Muscle layer of duodenum (tissue), 2 donors: ENCODE data around the gene AXDND1.
A peak's percentile ranks its signal among the peaks of the same experiment; 100 is the strongest.

Experiments
- H3K27ac ChIP-seq: one replicate; pipeline ENCODE4 v1.7.0; 2013; ENCODE audit warnings: mild to moderate bottlenecking, low read length
- H3K27me3 ChIP-seq: one replicate; pipeline ENCODE4 v1.7.0; 2013; ENCODE audit warnings: low read depth, mild to moderate bottlenecking, control low read depth, low read length
- H3K36me3 ChIP-seq, 2 donors: one replicate each; pipeline ENCODE4 v1.7.0; 2013; ENCODE audit warnings: low read length in 2 of 2, control low read depth in 1 of 2, mild to moderate bottlenecking in 1 of 2; ENCODE audit not compliant: insufficient read depth in 2 of 2, control insufficient read depth in 1 of 2
- H3K4me1 ChIP-seq, 2 donors: one replicate each; pipeline ENCODE4 v1.7.0; 2013; ENCODE audit warnings: low read length in 2 of 2, mild to moderate bottlenecking in 2 of 2, control low read depth in 1 of 2, moderate library complexity in 1 of 2; ENCODE audit not compliant: insufficient read depth in 2 of 2, control insufficient read depth in 1 of 2
- H3K4me3 ChIP-seq, 2 donors: one replicate each; pipeline ENCODE4 v1.7.0; 2013; ENCODE audit warnings: low read length in 2 of 2, low read depth in 1 of 2, mild to moderate bottlenecking in 1 of 2
- H3K9me3 ChIP-seq, 2 donors: one replicate each; pipeline ENCODE4 v1.7.0; 2013; ENCODE audit warnings: low read length in 2 of 2, control low read depth in 1 of 2, mild to moderate bottlenecking in 1 of 2; ENCODE audit not compliant: control insufficient read depth in 1 of 2
- donor health status: healthy.

The AXDND1 gene

GRCh38 chr1:179586107-179586823 is 220.5 kb downstream of the AXDND1 start:
- H3K36me3 ChIP-seq: no peaks in the 10 kb centered on the region
- H3K4me3 ChIP-seq: peak overlapping the region in 1 of 2 donors; percentile 54
- no peak overlapping the region for H3K27ac ChIP-seq
- no peaks in the 10 kb centered on the region for H3K27me3 ChIP-seq
- peaks cover 0 to 6% of the 10 kb centered on the region in 2 donors for H3K4me1 ChIP-seq
- H3K9me3 ChIP-seq: no peaks in the 10 kb centered on the region

GRCh38 chr1:179587336-179587735 is 221.6 kb downstream of the AXDND1 start:
- Histone ChIP-seq H3K4me3 (no peak overlapping the region), H3K27ac (no peak overlapping the region), H3K27me3 (peaks cover 6% of the 10 kb centered on the region), H3K9me3 (no peaks in the 10 kb centered on the region), H3K4me1 (peaks cover 0 to 14% of the 10 kb centered on the region in 2 donors), H3K36me3 (no peaks in the 10 kb centered on the region)

- H3K27ac ChIP-seq: no peak overlapping the region
- peaks cover 0 to 14% of the 10 kb centered on the region in 2 donors for H3K4me1 ChIP-seq
- H3K36me3 ChIP-seq: no peaks in the 10 kb centered on the region
- peaks cover 10% of the 10 kb centered on the region for H3K27me3 ChIP-seq
- H3K9me3 ChIP-seq: no peaks in the 10 kb centered on the region
- no peak overlapping the region for H3K4me3 ChIP-seq
Observed at GRCh38 chr1:179588425-179589024, 222.8 kb downstream of the AXDND1 start.

GRCh38 chr1:179589509-179589908 is 223.7 kb downstream of the AXDND1 start:
- Histone ChIP-seq H3K27me3 (peaks cover 12% of the 10 kb centered on the region), H3K4me3 (no peak overlapping the region), H3K9me3 (no peaks in the 10 kb centered on the region), H3K36me3 (no peaks in the 10 kb centered on the region), H3K4me1 (peaks cover 0 to 14% of the 10 kb centered on the region in 2 donors), H3K27ac (no peak overlapping the region)

GRCh38 chr1:179590671-179591070 is 224.9 kb downstream of the AXDND1 start:
- H3K9me3 ChIP-seq: no peaks in the 10 kb centered on the region
- no peaks in the 10 kb centered on the region for H3K36me3 ChIP-seq
- no peak overlapping the region for H3K4me3 ChIP-seq
- H3K27me3 ChIP-seq: peaks cover 12% of the 10 kb centered on the region
- no peak overlapping the region for H3K27ac ChIP-seq
- H3K4me1 ChIP-seq: peaks cover 0 to 14% of the 10 kb centered on the region in 2 donors

- no peaks in the 10 kb centered on the region for H3K36me3 ChIP-seq
- peaks cover 0 to 11% of the 10 kb centered on the region in 2 donors for H3K4me1 ChIP-seq
- no peak overlapping the region for H3K27ac ChIP-seq
- H3K9me3 ChIP-seq: no peaks in the 10 kb centered on the region
- peak overlapping the region in 1 of 2 donors; percentile 55 for H3K4me3 ChIP-seq
- H3K27me3 ChIP-seq: peaks cover 12% of the 10 kb centered on the region
Observed at GRCh38 chr1:179591253-179591591, 225.5 kb downstream of the AXDND1 start.

DNA sequence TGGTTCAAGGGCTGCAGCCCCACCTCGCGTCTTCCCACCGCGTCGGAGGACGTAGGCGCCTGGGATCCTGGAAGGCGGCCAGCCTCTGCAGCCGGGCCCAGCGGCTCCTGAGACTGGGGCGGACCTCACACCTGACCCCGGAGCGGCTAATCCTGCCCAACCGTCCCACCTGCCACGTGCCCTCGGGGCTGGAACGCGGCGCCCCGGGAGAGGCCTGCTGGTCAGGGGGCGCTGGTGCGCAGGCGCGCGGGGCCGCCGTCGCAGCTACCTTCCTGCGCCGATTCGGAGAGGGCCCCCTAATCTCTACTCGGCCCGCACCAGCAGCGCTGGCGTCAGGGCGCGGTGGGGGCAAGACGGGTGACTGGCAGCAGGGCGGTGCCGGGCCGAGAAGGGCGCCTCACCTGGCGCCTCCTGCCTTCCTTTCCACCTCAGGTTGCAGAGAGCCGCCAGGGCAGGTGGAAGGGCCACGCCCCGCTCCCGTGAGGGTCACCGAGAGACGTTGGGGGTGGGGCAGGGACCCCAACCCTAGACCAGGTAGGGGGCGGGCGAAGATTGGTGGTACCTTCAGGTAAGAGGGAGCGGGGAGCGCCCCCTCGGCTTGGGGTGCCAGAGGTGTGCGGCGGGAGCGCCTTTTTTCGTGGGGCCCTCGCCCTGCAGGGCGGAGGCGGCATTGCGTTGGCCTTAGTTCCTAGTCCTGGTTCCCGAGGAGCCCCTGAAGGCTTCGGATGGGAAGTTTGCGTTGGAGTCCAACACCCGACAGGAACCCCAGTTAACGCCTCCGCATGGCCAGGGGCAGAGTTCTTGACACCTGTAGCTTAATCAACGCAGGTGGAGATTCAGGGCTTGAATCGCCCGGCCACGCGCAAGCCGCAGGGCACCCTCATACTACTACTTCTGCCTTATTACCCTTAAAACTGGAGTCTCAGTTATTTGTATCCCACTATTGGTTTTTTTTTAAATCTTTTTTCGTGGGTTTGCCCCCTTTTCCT is 226.1 kb downstream of the AXDND1 start, which contains the start of gene TDRD5:
Gene TDRD5, plus strand, starts transcription at position 241 of the 989 bp plus-strand sequence. CDS start 784 bp downstream, outside the sequence.
- Histone ChIP-seq H3K27me3 (peaks cover 12% of the 10 kb centered on the region), H3K9me3 (no peaks in the 10 kb centered on the region), H3K4me3 (peak within 1 kb of the TSS in 1 of 2 donors; percentile 55)

GRCh38 chr1:179598631-179599030 is 232.9 kb downstream of the AXDND1 start:
- Histone ChIP-seq H3K27me3 (peaks cover under 1% of the 10 kb centered on the region), H3K27ac (no peak overlapping the region), H3K36me3 (no peaks in the 10 kb centered on the region), H3K9me3 (no peaks in the 10 kb centered on the region), H3K4me3 (no peak overlapping the region), H3K4me1 (no peaks in the 10 kb centered on the region)

More for the DNA sequence above, 226.1 kb downstream of the AXDND1 start, which contains the start of gene TDRD5:
- H3K27ac ChIP-seq: no peak within 1 kb of the TSS
- H3K36me3 ChIP-seq: no peaks in the 10 kb centered on the region
- peaks cover 0 to 8% of the 10 kb centered on the region in 2 donors for H3K4me1 ChIP-seq

GRCh38 chr1:179599623-179600249 is 234.0 kb downstream of the AXDND1 start:
- no peak overlapping the region for H3K4me3 ChIP-seq
- no peaks in the 10 kb centered on the region for H3K27me3 ChIP-seq
- no peaks in the 10 kb centered on the region for H3K36me3 ChIP-seq
- H3K9me3 ChIP-seq: no peaks in the 10 kb centered on the region
- H3K4me1 ChIP-seq: no peaks in the 10 kb centered on the region
- H3K27ac ChIP-seq: no peak overlapping the region

GRCh38 chr1:179601093-179601492 is 235.3 kb downstream of the AXDND1 start:
- Histone ChIP-seq H3K4me3 (no peak overlapping the region), H3K27me3 (no peaks in the 10 kb centered on the region), H3K36me3 (no peaks in the 10 kb centered on the region), H3K9me3 (peaks cover 0 to 5% of the 10 kb centered on the region in 2 donors), H3K4me1 (no peaks in the 10 kb centered on the region), H3K27ac (no peak overlapping the region)
